Trophoblast cell (in vitro differentiated cells and primary cell): Measurements from ENCODE around the gene DNAJB8.

ENCODE experiments used
- DNase-seq, 2 donors: peaks; one replicate each; pipeline ENCODE4 v3.0.0-alpha.2; 2016
- H2AFZ ChIP-seq: 2 replicates; pipeline ENCODE4 v1.6.1; 2013; ENCODE audit warnings: low read length, moderate library complexity, mild to moderate bottlenecking; ENCODE audit not compliant: insufficient read depth, poor library complexity
- H2AK5ac ChIP-seq: 2 replicates; pipeline ENCODE4 v1.6.1; 2013; ENCODE audit warnings: mild to moderate bottlenecking, low read length
- H2BK120ac ChIP-seq: 2 replicates; pipeline ENCODE4 v1.6.1; 2013; ENCODE audit warnings: low read length, mild to moderate bottlenecking, moderate library complexity; ENCODE audit not compliant: insufficient read depth, poor library complexity
- H2BK12ac ChIP-seq: 2 replicates; pipeline ENCODE4 v1.6.1; 2013; ENCODE audit warnings: mild to moderate bottlenecking, low read length, moderate library complexity
- H2BK5ac ChIP-seq: 2 replicates; pipeline ENCODE4 v1.6.1; 2013; ENCODE audit warnings: low read length, low read depth, moderate library complexity, mild to moderate bottlenecking; ENCODE audit not compliant: poor library complexity
- H3K14ac ChIP-seq: 2 replicates; pipeline ENCODE4 v1.6.1; 2013; ENCODE audit warnings: mild to moderate bottlenecking, low read length
- H3K18ac ChIP-seq: 2 replicates; pipeline ENCODE4 v1.6.1; 2013; ENCODE audit warnings: mild to moderate bottlenecking, low read length
- H3K23ac ChIP-seq: 2 replicates; pipeline ENCODE4 v1.6.1; 2013; ENCODE audit warnings: low read length
- H3K27ac ChIP-seq: 2 replicates; pipeline ENCODE4 v1.5.1; 2013; ENCODE audit warnings: low read depth, mild to moderate bottlenecking, inconsistent platforms, low read length, moderate library complexity
- H3K27me3 ChIP-seq: 2 replicates; pipeline ENCODE4 v1.6.1; 2013; ENCODE audit warnings: inconsistent platforms, mild to moderate bottlenecking, low read length, moderate library complexity; ENCODE audit not compliant: insufficient read depth
- H3K36me3 ChIP-seq, 2 experiments: 1 replicate in 1 of 2; 2 replicates in 1 of 2; pipeline ENCODE4 v1.6.1; 2013; ENCODE audit warnings: low read length in 2 of 2, mild to moderate bottlenecking in 2 of 2, moderate library complexity in 1 of 2; ENCODE audit not compliant: insufficient read depth in 2 of 2, control insufficient read depth in 1 of 2
- H3K4ac ChIP-seq: 2 replicates; pipeline ENCODE4 v1.6.1; 2013; ENCODE audit warnings: low read depth, mild to moderate bottlenecking, low read length, moderate library complexity
- H3K4me1 ChIP-seq, 2 experiments: 1 replicate in 1 of 2; 2 replicates in 1 of 2; pipeline ENCODE4 v1.6.1; 2013; ENCODE audit warnings: low read length in 2 of 2, mild to moderate bottlenecking in 2 of 2, moderate library complexity in 1 of 2; ENCODE audit not compliant: insufficient read depth in 2 of 2, control insufficient read depth in 1 of 2
- H3K4me2 ChIP-seq: 2 replicates; pipeline ENCODE4 v1.6.1; 2013; ENCODE audit warnings: inconsistent platforms, mild to moderate bottlenecking, low read length, moderate library complexity
- H3K4me3 ChIP-seq: 2 replicates; pipeline ENCODE4 v1.5.1; 2013; ENCODE audit warnings: mild to moderate bottlenecking, low read depth, low read length, inconsistent platforms
- H3K79me1 ChIP-seq: one replicate; pipeline ENCODE4 v1.6.1; 2013; ENCODE audit warnings: low read length
- H3K79me2 ChIP-seq: 2 replicates; pipeline ENCODE4 v1.6.1; 2013; ENCODE audit warnings: low read length, mild to moderate bottlenecking; ENCODE audit not compliant: control insufficient read depth, insufficient read depth, poor library complexity
- H3K9ac ChIP-seq: 2 replicates; pipeline ENCODE4 v1.6.1; 2013; ENCODE audit warnings: mild to moderate bottlenecking, low read length
- H3K9me3 ChIP-seq: 2 replicates; pipeline ENCODE4 v1.6.1; 2013; ENCODE audit warnings: low read depth, mild to moderate bottlenecking, control low read depth, inconsistent platforms, low read length; ENCODE audit not compliant: insufficient read depth
- H4K12ac ChIP-seq: 2 replicates; pipeline ENCODE4 v1.6.1; 2013; ENCODE audit warnings: low read depth, mild to moderate bottlenecking, low read length, moderate library complexity
- H4K8ac ChIP-seq: 2 replicates; pipeline ENCODE4 v1.6.1; 2013; ENCODE audit warnings: low read depth, mild to moderate bottlenecking, low read length, moderate library complexity
- H4K91ac ChIP-seq: one replicate; pipeline ENCODE4 v1.6.1; 2013; ENCODE audit warnings: low read depth, mild to moderate bottlenecking, low read length, moderate library complexity
- WGBS: extraction: QIAGEN DNeasy Blood & Tissue Kit; methylation state at CpG from one replicate; pipeline ENCODE4 v1.1.7; 2013; ENCODE audit warnings: missing lambda C conversion rate; ENCODE audit not compliant: insufficient read length, insufficient coverage; ENCODE audit errors: extremely low coverage; 5-methylcytosine and 5-hydroxymethylcytosine counted together

The DNAJB8 gene

GRCh38 chr3:128473737-128474136, 7.0 kb upstream of the DNAJB8 start:
- Histone ChIP-seq H2BK12ac (no peak overlapping the region), H3K4me2 (no peak overlapping the region), H3K27me3 (no peaks in the 10 kb centered on the region), H3K9ac (no peak overlapping the region), H3K4ac (no peak overlapping the region), H4K91ac (no peak overlapping the region), H2AFZ (no peak overlapping the region), H3K4me3 (no peak overlapping the region), H3K4me1 (peaks cover 0 to 2% of the 10 kb centered on the region in 2 experiments), H2BK5ac (no peak overlapping the region), H3K79me2 (no peaks in the 10 kb centered on the region), H3K18ac (no peak overlapping the region), H3K36me3 (peaks cover 0 to 1% of the 10 kb centered on the region in 2 experiments), H2AK5ac (no peak overlapping the region), H3K23ac (no peak overlapping the region), H3K14ac (no peak overlapping the region), H3K27ac (no peak overlapping the region), H3K79me1 (no peaks in the 10 kb centered on the region), H2BK120ac (no peak overlapping the region), H4K8ac (no peak overlapping the region), H4K12ac (no peak overlapping the region), H3K9me3 (no peaks in the 10 kb centered on the region)
- no peak for DNase-seq
- no CpG with 5 or more reads among the region's 4 CpGs for WGBS

- Histone ChIP-seq H2AFZ (no peak overlapping the region), H3K18ac (no peak overlapping the region), H3K23ac (no peak overlapping the region), H2AK5ac (peak overlapping the region; percentile 11), H3K36me3 (no peaks in the 10 kb centered on the region), H4K91ac (no peak overlapping the region), H4K12ac (no peak overlapping the region), H3K4me2 (no peak overlapping the region), H2BK5ac (no peak overlapping the region), H3K27me3 (no peaks in the 10 kb centered on the region), H3K4me3 (no peak overlapping the region), H3K79me1 (no peaks in the 10 kb centered on the region), H3K27ac (no peak overlapping the region), H3K79me2 (no peaks in the 10 kb centered on the region), H3K4ac (no peak overlapping the region), H3K9me3 (no peaks in the 10 kb centered on the region), H2BK12ac (no peak overlapping the region), H3K9ac (no peak overlapping the region), H2BK120ac (peak overlapping the region; percentile 52), H4K8ac (no peak overlapping the region), H3K14ac (no peak overlapping the region), H3K4me1 (peaks cover 0 to 2% of the 10 kb centered on the region in 2 experiments)
- WGBS: no CpG with 5 or more reads among the region's 6 CpGs
- DNase-seq: no peak
Measured at GRCh38 chr3:128473180-128473519, 6.5 kb upstream of the DNAJB8 start.

DNA sequence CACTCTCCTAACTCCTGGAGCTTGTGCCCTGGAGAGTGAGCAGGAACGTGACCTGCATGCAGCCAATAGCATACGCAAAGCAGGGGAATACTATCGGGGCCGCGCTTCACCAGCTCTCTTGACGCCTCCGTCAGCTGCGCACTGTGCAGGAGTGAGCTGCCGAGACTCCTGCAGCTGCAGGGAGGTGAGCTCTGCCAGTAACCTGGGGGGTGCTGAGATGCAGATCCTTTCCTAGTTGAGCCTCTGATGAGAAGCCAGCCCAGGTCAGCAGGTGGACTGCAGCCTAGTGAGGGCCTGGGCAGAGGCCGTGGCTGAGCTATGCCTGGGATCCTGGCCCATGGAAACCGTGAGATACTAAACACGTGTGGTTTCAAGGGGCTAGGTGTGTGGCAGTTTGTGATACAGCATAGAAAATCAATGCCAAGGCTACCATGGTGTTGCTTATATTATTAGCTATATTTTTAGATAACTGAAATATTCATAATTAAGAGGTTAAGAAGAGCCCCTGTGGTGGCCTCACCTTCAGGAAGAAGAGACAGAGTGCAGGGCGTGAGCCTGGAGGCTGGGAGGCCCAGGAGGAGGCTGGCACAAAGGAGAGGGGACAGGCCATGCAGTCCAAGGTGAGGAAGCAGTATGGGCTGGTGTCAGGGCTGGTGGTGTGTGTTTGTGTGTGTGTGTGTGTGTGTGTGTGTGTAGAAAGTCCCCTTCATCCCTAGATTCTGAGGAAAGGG, 5.9 kb upstream of the DNAJB8 start:
- Histone ChIP-seq H3K18ac (no peak overlapping the region), H3K79me1 (no peaks in the 10 kb centered on the region), H2AFZ (no peak overlapping the region), H3K36me3 (no peaks in the 10 kb centered on the region), H3K4me2 (no peak overlapping the region), H4K12ac (no peak overlapping the region), H3K9ac (no peak overlapping the region), H3K9me3 (peaks cover 2% of the 10 kb centered on the region), H2BK120ac (peak overlapping the region; percentile 52), H3K23ac (no peak overlapping the region), H2BK12ac (no peak overlapping the region), H4K8ac (no peak overlapping the region), H3K4ac (no peak overlapping the region), H3K4me1 (peaks cover 0 to 2% of the 10 kb centered on the region in 2 experiments), H2BK5ac (no peak overlapping the region), H4K91ac (no peak overlapping the region), H3K27me3 (no peaks in the 10 kb centered on the region), H2AK5ac (no peak overlapping the region), H3K79me2 (no peaks in the 10 kb centered on the region), H3K4me3 (no peak overlapping the region), H3K14ac (no peak overlapping the region), H3K27ac (no peak overlapping the region)
- no peak for DNase-seq
- no CpG with 5 or more reads among the region's 13 CpGs for WGBS

DNA sequence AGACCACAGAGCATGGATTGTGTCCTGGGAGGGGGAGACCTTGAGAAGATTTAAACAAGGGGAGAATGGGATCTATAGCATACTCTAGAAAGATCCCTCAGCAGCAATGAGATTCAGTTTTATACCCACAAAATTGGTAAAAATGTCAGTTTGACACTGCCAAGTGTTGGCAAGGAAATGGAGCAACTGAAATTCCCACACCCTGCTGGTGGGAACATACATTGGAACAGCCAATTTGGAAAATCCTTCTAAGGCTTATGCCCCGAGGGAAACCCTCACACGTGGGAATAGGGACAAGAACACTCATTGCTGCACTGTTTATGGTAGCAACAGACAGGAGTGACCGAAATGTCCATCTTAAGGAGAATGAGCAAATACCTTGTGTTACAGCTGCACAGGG, 5.0 kb upstream of the DNAJB8 start:
- no peak overlapping the region for H2BK12ac ChIP-seq
- DNase-seq: no peak
- no peak overlapping the region for H4K91ac ChIP-seq
- WGBS: no CpG with 5 or more reads among the region's 3 CpGs
- no peaks in the 10 kb centered on the region for H3K36me3 ChIP-seq
- no peak overlapping the region for H3K4me2 ChIP-seq
- no peak overlapping the region for H3K9ac ChIP-seq
- H3K79me2 ChIP-seq: no peaks in the 10 kb centered on the region
- H2AFZ ChIP-seq: no peak overlapping the region
- H4K12ac ChIP-seq: no peak overlapping the region
- H4K8ac ChIP-seq: no peak overlapping the region
- no peaks in the 10 kb centered on the region for H3K27me3 ChIP-seq
- H2AK5ac ChIP-seq: no peak overlapping the region
- no peak overlapping the region for H3K27ac ChIP-seq
- no peak overlapping the region for H3K4ac ChIP-seq
- no peak overlapping the region for H3K14ac ChIP-seq
- H2BK5ac ChIP-seq: no peak overlapping the region
- peaks cover 0 to 2% of the 10 kb centered on the region in 2 experiments for H3K4me1 ChIP-seq
- H3K79me1 ChIP-seq: no peaks in the 10 kb centered on the region
- no peak overlapping the region for H3K4me3 ChIP-seq
- H3K9me3 ChIP-seq: peaks cover 2% of the 10 kb centered on the region
- no peak overlapping the region for H3K23ac ChIP-seq
- no peak overlapping the region for H2BK120ac ChIP-seq
- no peak overlapping the region for H3K18ac ChIP-seq
